ENCODE measurements around the gene BMF. TPM values are rescaled to one million over a fixed set of nuclear protein-coding genes. Genes with fewer than 3 reads are reported as not detected.
"Not testable (repeated sequence)": the region's sequence is repeated elsewhere in the genome, so short reads cannot be mapped to it uniquely, and the experiment has no call there.

Gene BMF
- total RNA-seq, 1 donor from 2014 or later: 1.1 TPM

- no peak for DNase-seq (ENCODE audit: low read depth, low spot score)
These were observed 20.3 kb upstream of the BMF start for GRCh38 chr15:40128766-40129660.

GRCh38 chr15:40125950-40126349 lies 17.3 kb upstream of the BMF start:
- no peak for DNase-seq (ENCODE audit: low read depth, low spot score)

- not testable (repeated sequence) for DNase-seq (ENCODE audit: low read depth, low spot score)
These were observed 16.2 kb upstream of the BMF start for GRCh38 chr15:40124807-40125285.

GRCh38 chr15:40124333-40124732 lies 15.7 kb upstream of the BMF start:
- DNase-seq (ENCODE audit: low read depth, low spot score): not testable (repeated sequence)

- not testable (repeated sequence) for DNase-seq (ENCODE audit: low read depth, low spot score)
These were observed 15.2 kb upstream of the BMF start for GRCh38 chr15:40123863-40124262.

GRCh38 chr15:40122989-40123388 lies 14.3 kb upstream of the BMF start:
- not testable (repeated sequence) for DNase-seq (ENCODE audit: low read depth, low spot score)

- DNase-seq (ENCODE audit: low read depth, low spot score): no peak
These were observed 13.4 kb upstream of the BMF start for GRCh38 chr15:40121911-40122638.

- DNase-seq (ENCODE audit: low read depth, low spot score): no peak
These were observed 9.8 kb upstream of the BMF start for GRCh38 chr15:40118473-40118872.

GRCh38 chr15:40115670-40116093 lies 7.0 kb upstream of the BMF start:
- no peak for DNase-seq (ENCODE audit: low read depth, low spot score)

GRCh38 chr15:40115106-40115505 lies 6.4 kb upstream of the BMF start:
- DNase-seq (ENCODE audit: low read depth, low spot score): not testable (repeated sequence)

- DNase-seq (ENCODE audit: low read depth, low spot score): no peak
These were observed 5.5 kb upstream of the BMF start for GRCh38 chr15:40114218-40114617.

- DNase-seq (ENCODE audit: low read depth, low spot score): no peak
These were observed 4.1 kb upstream of the BMF start for GRCh38 chr15:40112789-40113188.

GRCh38 chr15:40111888-40112287 lies 3.2 kb upstream of the BMF start:
- no peak for DNase-seq (ENCODE audit: low read depth, low spot score)

- DNase-seq (ENCODE audit: low read depth, low spot score): no peak
These were observed 2.3 kb upstream of the BMF start for GRCh38 chr15:40110866-40111550.

- DNase-seq (ENCODE audit: low read depth, low spot score): no peak
These were observed 421 bp downstream of the BMF start for GRCh38 chr15:40108061-40108854.

- DNase-seq (ENCODE audit: low read depth, low spot score): no peak
These were observed 2.2 kb downstream of the BMF start for GRCh38 chr15:40106203-40107161.

GRCh38 chr15:40105517-40106202 lies 3.0 kb downstream of the BMF start:
- DNase-seq (ENCODE audit: low read depth, low spot score): no peak

- no peak for DNase-seq (ENCODE audit: low read depth, low spot score)
These were observed 3.7 kb downstream of the BMF start for GRCh38 chr15:40104865-40105516.
